Chondrocyte (in vitro differentiated cells): ENCODE data around the gene ZBTB7A. TPM values are rescaled to one million over a fixed set of nuclear protein-coding genes. Genes with fewer than 3 reads are reported as not detected.

Experiments used
- DNase-seq: peaks from one replicate; pipeline ENCODE4 v3.0.0; 2021; ENCODE audit warnings: mixed read lengths, low spot score
- H3K27ac Mint-ChIP-seq: one replicate; pipeline ENCODE4 v1.8.0; 2021; ENCODE audit warnings: mild to moderate bottlenecking, moderate library complexity, mixed read lengths; ENCODE audit not compliant: unreplicated experiment
- H3K27me3 Mint-ChIP-seq: 2 replicates; pipeline ENCODE4 v1.8.0; 2021; ENCODE audit warnings: low read depth, mixed read lengths
- H3K36me3 Mint-ChIP-seq: 2 replicates; pipeline ENCODE4 v1.8.0; 2021; ENCODE audit warnings: low read depth, mixed read lengths
- H3K4me1 Mint-ChIP-seq: 2 replicates; pipeline ENCODE4 v1.8.0; 2021; ENCODE audit warnings: low read depth, mild to moderate bottlenecking, mixed read lengths
- H3K4me3 Mint-ChIP-seq: one replicate; pipeline ENCODE4 v1.8.0; 2021; ENCODE audit warnings: mild to moderate bottlenecking, moderate library complexity, mixed read lengths; ENCODE audit not compliant: unreplicated experiment
- H3K9me3 Mint-ChIP-seq: 2 replicates; pipeline ENCODE4 v1.8.0; 2021; ENCODE audit warnings: low read depth, mixed read lengths
- CTCF ChIP-seq: fragments of 200-600 bp; sonication (generic); IDR thresholded peaks from 2 replicates; pipeline ENCODE4 v1.5.0; 2021; ENCODE audit warnings: antibody characterized with exemption, mild to moderate bottlenecking, moderate library complexity
- total RNA-seq: library from RNA; stranded (reverse); gene quantifications from 3 replicates; pipeline ENCODE4 v1.2.1, GENCODE V29; 2021

The ZBTB7A gene
- total RNA-seq, 1 donor from 2014 or later: 29.5 TPM

GRCh38 chr19:4080473-4080872, 13.8 kb upstream of the ZBTB7A start:
- TF ChIP-seq CTCF: no peak
- no peak overlapping the region for H3K4me3 Mint-ChIP-seq
- no peaks in the 10 kb centered on the region for H3K27me3 Mint-ChIP-seq
- peaks cover 5% of the 10 kb centered on the region for H3K4me1 Mint-ChIP-seq
- no peak overlapping the region for H3K27ac Mint-ChIP-seq
- no peaks in the 10 kb centered on the region for H3K36me3 Mint-ChIP-seq
- no peak for DNase-seq
- H3K9me3 Mint-ChIP-seq: no peaks in the 10 kb centered on the region

- no peak for DNase-seq
- Mint-ChIP-seq H3K9me3 (no peaks in the 10 kb centered on the region), H3K27me3 (no peaks in the 10 kb centered on the region), H3K27ac (peak overlapping the region; percentile 36), H3K4me3 (peak overlapping the region; percentile 61), H3K4me1 (peaks cover 5% of the 10 kb centered on the region), H3K36me3 (no peaks in the 10 kb centered on the region)
- TF ChIP-seq CTCF: no peak
Measured at GRCh38 chr19:4077800-4078684, 11.3 kb upstream of the ZBTB7A start.

GRCh38 chr19:4077007-4077374, 10.3 kb upstream of the ZBTB7A start:
- Mint-ChIP-seq H3K27ac (no peak overlapping the region), H3K9me3 (no peaks in the 10 kb centered on the region), H3K4me3 (no peak overlapping the region), H3K4me1 (peaks cover 5% of the 10 kb centered on the region), H3K36me3 (no peaks in the 10 kb centered on the region), H3K27me3 (no peaks in the 10 kb centered on the region)
- TF ChIP-seq CTCF: no peak
- no peak for DNase-seq

DNA sequence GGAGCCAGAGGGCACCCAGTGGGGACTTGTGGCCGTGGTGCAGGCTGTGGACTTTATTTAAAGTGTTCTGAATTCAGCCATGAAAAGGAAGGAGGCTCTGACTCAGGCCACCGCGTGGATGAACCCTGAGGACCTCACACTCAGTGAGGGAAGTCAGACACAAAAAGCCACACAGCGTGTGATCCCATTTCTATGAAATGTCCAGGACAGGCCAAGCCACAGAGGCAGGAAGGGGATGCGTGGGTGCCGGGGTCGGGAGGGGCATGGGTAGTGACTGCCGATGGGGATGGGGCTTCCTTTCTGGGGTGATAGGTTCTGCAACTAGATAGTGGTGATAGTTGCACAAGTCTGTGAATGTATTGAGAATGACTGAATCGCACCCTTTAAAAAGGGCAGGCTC, 8.7 kb upstream of the ZBTB7A start:
- no peaks in the 10 kb centered on the region for H3K27me3 Mint-ChIP-seq
- H3K27ac Mint-ChIP-seq: no peak overlapping the region
- peaks cover 5% of the 10 kb centered on the region for H3K4me1 Mint-ChIP-seq
- H3K4me3 Mint-ChIP-seq: no peak overlapping the region
- TF ChIP-seq CTCF: no peak
- no peak for DNase-seq
- H3K36me3 Mint-ChIP-seq: no peaks in the 10 kb centered on the region
- no peaks in the 10 kb centered on the region for H3K9me3 Mint-ChIP-seq

DNA sequence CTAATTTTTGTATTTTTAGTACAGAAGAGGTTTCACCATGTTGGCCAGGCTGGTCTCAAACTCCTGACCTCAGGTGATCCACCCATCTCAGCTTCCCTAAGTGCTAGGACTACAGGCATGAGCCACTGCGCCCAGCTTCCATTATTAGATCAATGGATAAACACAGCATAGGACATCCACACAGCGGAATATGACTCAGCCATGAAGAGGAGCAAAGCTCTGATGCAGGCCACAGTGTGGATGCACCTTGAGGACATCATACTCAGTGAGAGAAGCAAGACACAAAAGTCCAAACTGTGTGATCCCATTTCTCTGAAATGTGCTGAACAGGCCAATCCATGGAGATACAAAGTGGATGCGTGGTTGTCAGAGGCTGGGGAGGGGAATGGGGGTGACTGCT, 4.9 kb upstream of the ZBTB7A start:
- Mint-ChIP-seq H3K4me3 (no peak overlapping the region), H3K27ac (no peak overlapping the region), H3K9me3 (no peaks in the 10 kb centered on the region), H3K36me3 (no peaks in the 10 kb centered on the region), H3K4me1 (peaks cover 7% of the 10 kb centered on the region), H3K27me3 (no peaks in the 10 kb centered on the region)
- TF ChIP-seq CTCF: no peak
- no peak for DNase-seq
